Activated naive CD4-positive, alpha-beta T cell treated with anti-CD3 and anti-CD28 coated beads for 36 hours (primary cell): ENCODE data around the gene BTN3A1. TPM values are rescaled to one million over a fixed set of nuclear protein-coding genes. Genes with fewer than 3 reads are reported as not detected.
A peak's percentile ranks its signal among the peaks of the same experiment; 100 is the strongest.

Source experiments
- CTCF ChIA-PET: fragments of 350-600 bp; sonication (Branson Sonifier 250); formaldehyde crosslinking; loops from one replicate; lab custom pipeline; 2021; ENCODE audit warnings: antibody characterized with exemption; lab: Charles Lee
- DNase-seq: peaks from one replicate; pipeline ENCODE4 v3.0.0-alpha.2; 2020
- H3K27ac Mint-ChIP-seq: one replicate; pipeline ENCODE4 v1.8.0; 2021; ENCODE audit warnings: mild to moderate bottlenecking, mixed read lengths
- H3K27me3 Mint-ChIP-seq: one replicate; pipeline ENCODE4 v1.8.0; 2021; ENCODE audit warnings: low read depth, mixed read lengths
- H3K36me3 Mint-ChIP-seq: one replicate; pipeline ENCODE4 v1.8.0; 2021; ENCODE audit warnings: low read depth, mixed read lengths
- H3K4me1 Mint-ChIP-seq: one replicate; pipeline ENCODE4 v1.8.0; 2021; ENCODE audit warnings: low read depth, mixed read lengths
- H3K4me3 Mint-ChIP-seq: one replicate; pipeline ENCODE4 v1.8.0; 2021; ENCODE audit warnings: mild to moderate bottlenecking, moderate library complexity, mixed read lengths
- H3K9me3 Mint-ChIP-seq: one replicate; pipeline ENCODE4 v1.8.0; 2021; ENCODE audit warnings: mixed read lengths
- intact Hi-C: fragments of 100-400 bp; cut with micrococcal nuclease; formaldehyde crosslinking; loops from one replicate; pipeline ENCODE4 v1.15.1; 2023
- total RNA-seq, 2 experiments: library from RNA; stranded (reverse); gene quantifications; one replicate each; pipeline ENCODE4 v1.2.3, GENCODE V29; 2021

The BTN3A1 gene
- total RNA-seq, 2 experiments from 2014 or later = 37.6 to 40.0 TPM

GRCh38 chr6:26382121-26382520 is 20.0 kb upstream of the BTN3A1 start:
- intact Hi-C loops = loop anchor here (2.0 kb wide), 1 partner anchor 21 kb away; the partner anchor contains the start of gene BTN3A1
- H3K27ac Mint-ChIP-seq = no peak overlapping the region
- no peaks in the 10 kb centered on the region for H3K27me3 Mint-ChIP-seq
- H3K4me3 Mint-ChIP-seq = peak overlapping the region; percentile 41
- H3K4me1 Mint-ChIP-seq = peaks cover 34% of the 10 kb centered on the region
- no peak for DNase-seq
- no peaks in the 10 kb centered on the region for H3K9me3 Mint-ChIP-seq
- H3K36me3 Mint-ChIP-seq = peaks cover 10% of the 10 kb centered on the region
- CTCF ChIA-PET = no interaction called here

- H3K9me3 Mint-ChIP-seq = no peaks in the 10 kb centered on the region
- intact Hi-C loops = loop anchor here (1.0 to 2.0 kb wide), 2 partner anchors 19 kb away; partner anchors contain the start of genes BTN3A1 and BTN3A2
- no peaks in the 10 kb centered on the region for H3K27me3 Mint-ChIP-seq
- CTCF ChIA-PET = no interaction called here
- peaks cover 11% of the 10 kb centered on the region for H3K36me3 Mint-ChIP-seq
- peak; percentile 56 for DNase-seq
- H3K4me3 Mint-ChIP-seq = peak overlapping the region; percentile 97
- peaks cover 26% of the 10 kb centered on the region for H3K4me1 Mint-ChIP-seq
- H3K27ac Mint-ChIP-seq = peak overlapping the region; percentile 94
Observed at GRCh38 chr6:26383624-26384417, 18.3 kb upstream of the BTN3A1 start.

GRCh38 chr6:26385734-26386125 is 16.3 kb upstream of the BTN3A1 start:
- CTCF ChIA-PET = interaction anchor here (0.7 kb wide), 1 partner anchor 46 kb away, joined by 4 read pairs; no protein-coding TSS in a partner anchor
- Mint-ChIP-seq H3K4me1 (peaks cover 26% of the 10 kb centered on the region), H3K27ac (no peak overlapping the region)

GRCh38 chr6:26387565-26387964 is 14.5 kb upstream of the BTN3A1 start:
- intact Hi-C loops = no loop called here
- peaks cover 16% of the 10 kb centered on the region for H3K4me1 Mint-ChIP-seq
- H3K9me3 Mint-ChIP-seq = no peaks in the 10 kb centered on the region
- peaks cover 27% of the 10 kb centered on the region for H3K36me3 Mint-ChIP-seq
- H3K27ac Mint-ChIP-seq = no peak overlapping the region
- no peaks in the 10 kb centered on the region for H3K27me3 Mint-ChIP-seq
- H3K4me3 Mint-ChIP-seq = no peak overlapping the region
- CTCF ChIA-PET = no interaction called here
- DNase-seq = no peak

More at GRCh38 chr6:26385734-26386125, 16.3 kb upstream of the BTN3A1 start:
- no peak for DNase-seq
- Mint-ChIP-seq H3K4me3 (no peak overlapping the region), H3K9me3 (no peaks in the 10 kb centered on the region), H3K27me3 (no peaks in the 10 kb centered on the region), H3K36me3 (peaks cover 19% of the 10 kb centered on the region)
- intact Hi-C loops = no loop called here

- H3K36me3 Mint-ChIP-seq = peaks cover 26% of the 10 kb centered on the region
- H3K9me3 Mint-ChIP-seq = no peaks in the 10 kb centered on the region
- H3K4me3 Mint-ChIP-seq = no peak overlapping the region
- H3K4me1 Mint-ChIP-seq = peaks cover 14% of the 10 kb centered on the region
- H3K27ac Mint-ChIP-seq = no peak overlapping the region
- intact Hi-C loops = no loop called here
- CTCF ChIA-PET = no interaction called here
- DNase-seq = no peak
- no peaks in the 10 kb centered on the region for H3K27me3 Mint-ChIP-seq
Observed at GRCh38 chr6:26388014-26388413, 14.1 kb upstream of the BTN3A1 start.

- H3K27me3 Mint-ChIP-seq = no peaks in the 10 kb centered on the region
- no peak overlapping the region for H3K27ac Mint-ChIP-seq
- no peaks in the 10 kb centered on the region for H3K9me3 Mint-ChIP-seq
- no peak for DNase-seq
- no peak overlapping the region for H3K4me3 Mint-ChIP-seq
- CTCF ChIA-PET = no interaction called here
- intact Hi-C loops = no loop called here
- H3K36me3 Mint-ChIP-seq = peaks cover 25% of the 10 kb centered on the region
- H3K4me1 Mint-ChIP-seq = peaks cover 14% of the 10 kb centered on the region
Observed at GRCh38 chr6:26388441-26388840, 13.6 kb upstream of the BTN3A1 start.

GRCh38 chr6:26389349-26389894 is 12.7 kb upstream of the BTN3A1 start:
- H3K4me1 Mint-ChIP-seq = peaks cover 9% of the 10 kb centered on the region
- H3K27me3 Mint-ChIP-seq = no peaks in the 10 kb centered on the region
- H3K27ac Mint-ChIP-seq = no peak overlapping the region
- intact Hi-C loops = no loop called here
- DNase-seq = no peak
- H3K36me3 Mint-ChIP-seq = peaks cover 23% of the 10 kb centered on the region
- CTCF ChIA-PET = interaction anchor here (0.5 to 0.6 kb wide), 2 partner anchors 54 to 1024 kb away, joined by 3 to 4 read pairs; no protein-coding TSS in a partner anchor
- H3K4me3 Mint-ChIP-seq = no peak overlapping the region
- H3K9me3 Mint-ChIP-seq = no peaks in the 10 kb centered on the region

- DNase-seq = no peak
- Mint-ChIP-seq H3K36me3 (peaks cover 19% of the 10 kb centered on the region), H3K27me3 (no peaks in the 10 kb centered on the region), H3K9me3 (no peaks in the 10 kb centered on the region), H3K4me1 (peaks cover 5% of the 10 kb centered on the region), H3K27ac (no peak overlapping the region), H3K4me3 (no peak overlapping the region)
- intact Hi-C loops = no loop called here
- CTCF ChIA-PET = no interaction called here
Observed at GRCh38 chr6:26390531-26390930, 11.5 kb upstream of the BTN3A1 start.

- CTCF ChIA-PET = no interaction called here
- intact Hi-C loops = no loop called here
- Mint-ChIP-seq H3K4me3 (no peak overlapping the region), H3K27me3 (no peaks in the 10 kb centered on the region), H3K36me3 (peaks cover 17% of the 10 kb centered on the region), H3K27ac (no peak overlapping the region), H3K9me3 (no peaks in the 10 kb centered on the region), H3K4me1 (peaks cover under 1% of the 10 kb centered on the region)
- DNase-seq = no peak
Observed at GRCh38 chr6:26392932-26393636, 9.0 kb upstream of the BTN3A1 start.

- CTCF ChIA-PET = no interaction called here
- H3K9me3 Mint-ChIP-seq = no peaks in the 10 kb centered on the region
Observed at GRCh38 chr6:26394289-26394688, 7.8 kb upstream of the BTN3A1 start.

GRCh38 chr6:26398555-26398954 is 3.5 kb upstream of the BTN3A1 start:
- no peak overlapping the region for H3K27ac Mint-ChIP-seq
- H3K36me3 Mint-ChIP-seq = peaks cover 1% of the 10 kb centered on the region
- no peaks in the 10 kb centered on the region for H3K27me3 Mint-ChIP-seq
- CTCF ChIA-PET = no interaction called here
- H3K4me3 Mint-ChIP-seq = no peak overlapping the region
- peaks cover 15% of the 10 kb centered on the region for H3K4me1 Mint-ChIP-seq
- intact Hi-C loops = no loop called here
- H3K9me3 Mint-ChIP-seq = no peaks in the 10 kb centered on the region
- DNase-seq = no peak

More at GRCh38 chr6:26394289-26394688, 7.8 kb upstream of the BTN3A1 start:
- no peak for DNase-seq
- H3K36me3 Mint-ChIP-seq = peaks cover 14% of the 10 kb centered on the region
- intact Hi-C loops = no loop called here
- H3K27ac Mint-ChIP-seq = no peak overlapping the region
- H3K27me3 Mint-ChIP-seq = no peaks in the 10 kb centered on the region
- no peak overlapping the region for H3K4me3 Mint-ChIP-seq
- H3K4me1 Mint-ChIP-seq = no peaks in the 10 kb centered on the region

- H3K27me3 Mint-ChIP-seq = no peaks in the 10 kb centered on the region
- H3K27ac Mint-ChIP-seq = no peak overlapping the region
- CTCF ChIA-PET = no interaction called here
Observed at GRCh38 chr6:26400626-26401025, 1.4 kb upstream of the BTN3A1 start.

More at GRCh38 chr6:26400626-26401025, 1.4 kb upstream of the BTN3A1 start:
- intact Hi-C loops = loop anchor here (5.0 kb wide), 1 partner anchor 42 kb away; the partner anchor contains the start of gene BTN3A3
- Mint-ChIP-seq H3K9me3 (no peaks in the 10 kb centered on the region), H3K4me3 (no peak overlapping the region), H3K4me1 (peaks cover 35% of the 10 kb centered on the region), H3K36me3 (peaks cover 4% of the 10 kb centered on the region)
- no peak for DNase-seq
